AG04449 (cell line): ENCODE data around the gene OR4D9.
"Not testable (repeated sequence)": the region's sequence is repeated elsewhere in the genome, so short reads cannot be mapped to it uniquely, and the experiment has no call there.

Experiments
- CTCF ChIA-PET: fragments of 350-600 bp; formaldehyde crosslinking; extraction: SDS; loops from one replicate; lab custom pipeline; 2021; ENCODE audit warnings: antibody characterized with exemption; lab: Yijun Ruan, JAX
- POLR2A ChIA-PET: fragments of 400-600, 350-600 bp; formaldehyde crosslinking; extraction: SDS; loops from one replicate; lab custom pipeline; 2020; ENCODE audit warnings: antibody characterized with exemption, inconsistent platforms; lab: Yijun Ruan, JAX
- DNase-seq: peaks from one replicate; pipeline ENCODE4 v3.0.0-alpha.2; 2010; ENCODE audit warnings: low read depth, low spot score
- H3K4me3 ChIP-seq: 2 replicates; pipeline ENCODE4 v1.5.1; 2011; ENCODE audit warnings: low read depth, mild to moderate bottlenecking, control low read depth, low read length
- CTCF ChIP-seq: IDR thresholded peaks from one replicate; pipeline ENCODE4 v1.5.1; 2011; ENCODE audit warnings: mild to moderate bottlenecking, moderate library complexity, low read length, control low read depth, inconsistent platforms; ENCODE audit not compliant: insufficient read depth; ENCODE audit errors: missing control alignments

Gene OR4D9

GRCh38 chr11:59532620-59533019 is 21.3 kb downstream of the OR4D9 start:
- ChIA-PET CTCF (interaction anchor here (3.0 kb wide), 1 partner anchor 148 kb away, joined by 13 read pairs; no protein-coding TSS in a partner anchor), POLR2A (no interaction called here)
- no peak for TF ChIP-seq CTCF
- no peak overlapping the region for H3K4me3 ChIP-seq
- no peak for DNase-seq

GRCh38 chr11:59534676-59535075 is 23.3 kb downstream of the OR4D9 start:
- CTCF ChIA-PET, result interaction anchor here (0.7 to 3.0 kb wide), 3 partner anchors 16 to 322 kb away, joined by 3 to 13 read pairs (median 3); partner anchors contain the start of gene MPEG1
- no peak for TF ChIP-seq CTCF
- H3K4me3 ChIP-seq, result no peak overlapping the region
- POLR2A ChIA-PET, result no interaction called here
- no peak for DNase-seq

- no peak overlapping the region for H3K4me3 ChIP-seq
- POLR2A ChIA-PET, result no interaction called here
- no peak for DNase-seq
- no peak for TF ChIP-seq CTCF
- CTCF ChIA-PET, result interaction anchor here (1.0 kb wide), 1 partner anchor 212 kb away, joined by 3 read pairs; no protein-coding TSS in a partner anchor
These were observed 30.9 kb downstream of the OR4D9 start for GRCh38 chr11:59542142-59542810.

GRCh38 chr11:59543713-59544112 is 32.4 kb downstream of the OR4D9 start:
- H3K4me3 ChIP-seq, DNase-seq, CTCF ChIA-PET, POLR2A ChIA-PET: not testable (repeated sequence)

- ChIA-PET POLR2A (no interaction called here), CTCF (no interaction called here)
- no peak for DNase-seq
- H3K4me3 ChIP-seq, result no peak overlapping the region
- no peak for TF ChIP-seq CTCF
These were observed 33.5 kb downstream of the OR4D9 start for GRCh38 chr11:59544869-59545178.

GRCh38 chr11:59545179-59546020 is 34.1 kb downstream of the OR4D9 start:
- H3K4me3 ChIP-seq, result no peak overlapping the region
- no peak for TF ChIP-seq CTCF
- ChIA-PET POLR2A (no interaction called here), CTCF (no interaction called here)
- DNase-seq, result no peak

GRCh38 chr11:59547605-59548308 is 36.4 kb downstream of the OR4D9 start:
- CTCF ChIA-PET, result interaction anchor here (1.0 to 1.5 kb wide), 2 partner anchors 10 to 129 kb away, joined by 3 to 15 read pairs; no protein-coding TSS in a partner anchor
- H3K4me3 ChIP-seq, POLR2A ChIA-PET, DNase-seq: not testable (repeated sequence)
